OCI-LY7 (cell line): ENCODE results near the gene GAS7. TPM values are rescaled to one million over a fixed set of nuclear protein-coding genes. Genes with fewer than 3 reads are reported as not detected.

ENCODE experiments used
- BruUV-seq: library from RNA; stranded (reverse); fragments of 400-500 nt; replicated peaks from 2 replicates; lab custom pipeline; 2021; lab: Mats Ljungman, UMichigan
- CTCF ChIA-PET: fragments of 300-600 bp; sonication (Branson Sonifier 250); formaldehyde crosslinking; loops from one replicate; lab custom pipeline; 2022; ENCODE audit warnings: antibody characterized with exemption; ENCODE audit not compliant: unreplicated experiment; lab: Charles Lee
- POLR2A ChIA-PET: fragments of 300-600 bp; sonication (Branson Sonifier 250); formaldehyde crosslinking; loops from one replicate; lab custom pipeline; 2022; ENCODE audit warnings: antibody characterized with exemption; lab: Charles Lee
- DNase-seq: peaks from one replicate; pipeline ENCODE4 v3.0.0-alpha.2; 2015; ENCODE audit warnings: low spot score
- H2AFZ ChIP-seq: fragments of 200-600 bp; sonication (generic), shearing (Covaris generic); 2 replicates; pipeline ENCODE4 v1.6.1; 2014; ENCODE audit warnings: mild to moderate bottlenecking, antibody characterized with exemption, low read length, moderate library complexity
- H3K27ac ChIP-seq: fragments of 200-600 bp; sonication (generic); 2 replicates; pipeline ENCODE4 v1.5.1; 2014; ENCODE audit warnings: mixed run types, low read depth, mild to moderate bottlenecking, moderate library complexity, low read length, inconsistent platforms; ENCODE audit not compliant: poor library complexity, severe bottlenecking
- H3K36me3 ChIP-seq: fragments of 200-600 bp; sonication (generic); 2 replicates; pipeline ENCODE4 v1.6.1; 2014; ENCODE audit warnings: mild to moderate bottlenecking, antibody characterized with exemption, low read length, moderate library complexity, mixed read lengths; ENCODE audit not compliant: insufficient read depth
- H3K4me1 ChIP-seq: fragments of 200-600 bp; sonication (generic); 2 replicates; pipeline ENCODE4 v1.5.1; 2014; ENCODE audit warnings: mild to moderate bottlenecking, low read length; ENCODE audit not compliant: insufficient read depth, poor library complexity, severe bottlenecking
- H3K4me2 ChIP-seq: fragments of 200-600 bp; sonication (generic); 2 replicates; pipeline ENCODE4 v1.6.1; 2014; ENCODE audit warnings: mild to moderate bottlenecking, low read length
- H3K4me3 ChIP-seq: fragments of 200-600 bp; sonication (generic); 2 replicates; pipeline ENCODE4 v1.5.1; 2014; ENCODE audit warnings: mild to moderate bottlenecking, low read depth, low read length; ENCODE audit not compliant: poor library complexity, severe bottlenecking
- H3K79me2 ChIP-seq: fragments of 200-600 bp; sonication (generic); 2 replicates; pipeline ENCODE4 v1.6.1; 2016; ENCODE audit warnings: low read depth, mild to moderate bottlenecking, low read length, moderate library complexity, mixed read lengths; ENCODE audit not compliant: insufficient read depth
- H3K9me2 ChIP-seq: fragments of 200-600 bp; sonication (generic); 2 replicates; pipeline ENCODE4 v1.6.1; 2016; ENCODE audit warnings: mild to moderate bottlenecking, low read length, mixed read lengths; ENCODE audit not compliant: insufficient read depth
- H3K9me3 ChIP-seq: fragments of 200-600 bp; sonication (generic); 2 replicates; pipeline ENCODE4 v1.6.1; 2014; ENCODE audit warnings: mild to moderate bottlenecking, mixed run types, low read length, mixed read lengths
- H4K20me1 ChIP-seq: fragments of 200-600 bp; sonication (generic); 2 replicates; pipeline ENCODE4 v1.6.1; 2014; ENCODE audit warnings: mild to moderate bottlenecking, antibody characterized with exemption, low read length, moderate library complexity, mixed read lengths; ENCODE audit not compliant: insufficient read depth
- CTCF ChIP-seq: fragments of 200-600 bp; sonication (generic); conservative IDR thresholded peaks from 2 replicates; pipeline ENCODE4 v1.5.1; 2014; ENCODE audit warnings: mild to moderate bottlenecking, antibody characterized with exemption, low read length, moderate library complexity, mixed read lengths
- EZH2phosphoT487 ChIP-seq: fragments of 200-600 bp; sonication (generic); IDR thresholded peaks from 2 replicates; pipeline ENCODE4 v1.6.1; 2018; ENCODE audit warnings: low read depth, borderline replicate concordance, mild to moderate bottlenecking, mixed run types, antibody characterized with exemption, low read length, moderate library complexity, mixed read lengths
- intact Hi-C: fragments of 100-400 bp; cut with micrococcal nuclease; formaldehyde crosslinking; loops from one replicate; pipeline ENCODE4 v1.10.0; 2022; ENCODE audit not compliant: unreplicated experiment
- total RNA-seq, 2 experiments: library from RNA; depleted of rRNA in 1 of 2; stranded (reverse); fragments of >200 nt in 1 of 2; shearing (Covaris generic) in 1 of 2; gene quantifications; 2 replicates each; pipeline ENCODE4 v1.2.3, GENCODE V29; 2014 to 2022

Gene GAS7
- total RNA-seq, 2 experiments from 2014 or later = 1.5 TPM; not detected in 1

DNA sequence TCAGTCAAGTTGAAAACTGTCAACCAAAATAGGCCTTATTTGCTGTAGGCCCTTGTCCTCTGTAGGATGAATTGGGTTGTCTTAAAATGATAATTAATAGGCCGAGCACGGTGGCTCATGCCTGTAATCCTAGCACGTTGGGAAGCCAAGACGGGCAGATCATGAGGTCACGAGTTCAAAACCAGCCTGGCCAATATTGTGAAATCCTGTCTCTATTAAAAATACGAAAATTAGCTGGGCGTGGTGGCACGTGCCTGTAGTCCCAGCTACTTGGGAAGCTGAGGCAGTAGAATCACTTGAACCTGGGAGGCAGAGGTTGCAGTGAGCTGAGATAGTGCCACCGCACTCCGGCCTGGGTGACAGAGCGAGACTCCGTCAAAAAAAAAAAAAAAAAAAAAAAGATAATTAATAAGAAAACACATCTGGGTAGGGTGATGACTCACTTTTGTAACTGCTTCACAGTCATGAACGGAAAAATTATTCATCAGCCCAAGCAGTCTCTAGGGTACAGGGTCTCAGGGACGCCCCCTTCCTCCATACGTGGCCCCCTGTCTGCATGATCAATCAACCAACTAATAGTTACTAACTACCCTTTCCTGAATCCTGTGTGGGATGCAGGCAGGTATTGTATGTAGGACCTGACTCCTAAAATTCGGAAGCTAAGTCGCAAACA, 156.4 kb downstream of the GAS7 start:
- CTCF ChIA-PET = no interaction called here
- BruUV-seq = no TSS peak

DNA sequence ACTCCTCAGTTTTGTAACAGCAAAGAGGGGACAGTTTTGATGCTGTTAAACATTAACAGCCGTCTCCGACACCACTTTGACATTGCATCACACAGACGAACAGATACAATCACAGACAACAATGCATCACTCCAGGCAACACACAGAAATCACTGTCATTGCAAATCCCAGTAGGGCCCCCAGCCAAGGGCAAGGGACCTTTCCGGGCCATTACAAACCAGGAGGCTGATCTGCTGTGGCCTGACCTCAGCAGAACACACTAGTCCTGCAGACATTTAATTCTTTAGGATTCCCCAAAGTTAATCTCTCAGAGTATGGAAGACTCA, 157.2 kb downstream of the GAS7 start:
- H3K4me2 ChIP-seq = no peak overlapping the region
- no peaks in the 10 kb centered on the region for H4K20me1 ChIP-seq
- DNase-seq = no peak
- no peak overlapping the region for H3K27ac ChIP-seq
- H3K36me3 ChIP-seq = no peaks in the 10 kb centered on the region
- intact Hi-C loops = no loop called here
- no peaks in the 10 kb centered on the region for H3K79me2 ChIP-seq
- ChIA-PET CTCF (no interaction called here), POLR2A (no interaction called here)
- H3K4me3 ChIP-seq = no peak overlapping the region
- no peaks in the 10 kb centered on the region for H3K9me2 ChIP-seq
- H3K4me1 ChIP-seq = no peaks in the 10 kb centered on the region
- no peaks in the 10 kb centered on the region for H3K9me3 ChIP-seq
- no peak overlapping the region for H2AFZ ChIP-seq
- BruUV-seq = no TSS peak
- no peak for TF ChIP-seq CTCF
- TF ChIP-seq EZH2phosphoT487 = no peak

More for the DNA sequence above, 156.4 kb downstream of the GAS7 start:
- no peak for DNase-seq
- intact Hi-C loops = no loop called here
- no peak overlapping the region for H3K27ac ChIP-seq
- H3K4me3 ChIP-seq = no peak overlapping the region
- TF ChIP-seq EZH2phosphoT487 = no peak
- TF ChIP-seq CTCF = no peak
- H3K4me1 ChIP-seq = no peaks in the 10 kb centered on the region
- H3K9me3 ChIP-seq = no peaks in the 10 kb centered on the region
- no peaks in the 10 kb centered on the region for H3K79me2 ChIP-seq
- no peak overlapping the region for H3K4me2 ChIP-seq
- POLR2A ChIA-PET = no interaction called here
- H3K9me2 ChIP-seq = no peaks in the 10 kb centered on the region
- H3K36me3 ChIP-seq = no peaks in the 10 kb centered on the region
- H2AFZ ChIP-seq = no peak overlapping the region
- no peaks in the 10 kb centered on the region for H4K20me1 ChIP-seq

DNA sequence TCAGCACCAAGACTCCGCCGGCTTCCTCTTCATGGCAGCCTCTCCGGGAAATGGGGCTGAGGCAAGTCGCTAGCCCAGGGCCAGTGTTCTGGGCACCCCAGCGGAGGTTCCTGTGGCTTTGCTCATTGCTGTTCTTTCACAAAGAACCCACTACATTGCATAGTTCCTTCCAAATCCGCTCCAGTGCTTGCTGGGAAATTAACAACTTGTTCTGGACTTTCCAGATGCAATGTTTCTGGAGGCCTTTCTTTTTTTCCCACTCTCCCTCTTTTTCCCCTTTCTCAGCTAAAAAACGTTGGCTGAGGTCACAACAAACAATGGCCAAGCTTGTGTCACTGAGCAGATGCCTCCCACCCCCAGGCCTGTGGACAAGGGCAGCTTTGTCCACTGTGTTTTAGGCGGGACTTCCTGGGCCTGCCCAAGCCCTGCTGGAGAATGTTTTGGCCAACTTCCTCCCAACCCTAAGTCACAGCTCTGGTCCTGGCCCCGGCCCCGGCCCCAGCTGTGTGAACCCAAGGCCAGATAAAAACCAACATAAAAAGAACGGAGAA, 161.8 kb downstream of the GAS7 start:
- H2AFZ ChIP-seq = no peak overlapping the region
- POLR2A ChIA-PET = interaction anchor here (0.6 kb wide), 1 partner anchor 32 kb away, joined by 3 read pairs; no protein-coding TSS in a partner anchor
- no peaks in the 10 kb centered on the region for H3K4me1 ChIP-seq
- no peak for TF ChIP-seq CTCF
- TF ChIP-seq EZH2phosphoT487 = no peak
- H3K4me3 ChIP-seq = no peak overlapping the region
- no peak overlapping the region for H3K27ac ChIP-seq
- H3K9me2 ChIP-seq = no peaks in the 10 kb centered on the region
- no TSS peak for BruUV-seq
- H3K36me3 ChIP-seq = no peaks in the 10 kb centered on the region
- H4K20me1 ChIP-seq = no peaks in the 10 kb centered on the region
- H3K79me2 ChIP-seq = no peaks in the 10 kb centered on the region
- no peak for DNase-seq
- H3K4me2 ChIP-seq = no peak overlapping the region
- intact Hi-C loops = no loop called here
- CTCF ChIA-PET = no interaction called here
- no peaks in the 10 kb centered on the region for H3K9me3 ChIP-seq
